HG03175 (cell line): ENCODE results near the gene SF3B6.

ENCODE experiments used
- ATAC-seq: cut with Tn5 transposase; IDR thresholded peaks from one replicate; pipeline ENCODE4 v1.9.1; 2021; ENCODE audit warnings: mild to moderate bottlenecking, moderate library complexity; ENCODE audit not compliant: unreplicated experiment

The SF3B6 gene

DNA sequence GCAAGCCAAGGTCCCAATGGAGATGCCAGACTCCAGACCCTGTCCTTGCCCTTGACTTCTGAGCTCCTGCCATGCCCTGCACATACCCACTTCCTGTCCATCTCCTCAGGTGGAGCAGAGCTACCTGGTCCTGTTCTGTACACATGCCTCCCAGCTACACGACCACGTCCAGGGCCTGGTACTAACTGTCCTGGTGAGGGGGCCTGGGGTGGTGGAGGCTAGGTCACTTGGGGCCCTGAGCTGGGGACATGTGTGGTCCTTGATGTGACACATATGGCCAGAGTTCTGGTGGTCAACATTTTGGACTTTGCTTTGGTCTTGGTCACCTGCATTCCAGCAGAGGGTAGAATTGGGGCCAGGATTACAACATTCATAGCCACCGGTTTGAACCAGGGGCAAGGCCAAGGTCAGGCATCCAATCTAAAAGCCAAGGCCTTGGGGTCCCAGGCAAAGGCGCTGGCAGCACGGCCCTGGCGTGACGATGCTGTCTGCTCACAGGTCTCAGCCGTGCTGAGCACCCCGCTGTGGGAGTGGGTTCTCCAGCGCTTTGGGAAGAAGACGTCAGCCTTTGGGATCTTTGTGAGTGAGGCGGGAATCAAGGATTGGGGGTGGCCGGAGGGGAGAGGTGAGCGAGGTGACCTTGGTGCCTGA, 53.7 kb downstream of the SF3B6 start:
- no peak for ATAC-seq

DNA sequence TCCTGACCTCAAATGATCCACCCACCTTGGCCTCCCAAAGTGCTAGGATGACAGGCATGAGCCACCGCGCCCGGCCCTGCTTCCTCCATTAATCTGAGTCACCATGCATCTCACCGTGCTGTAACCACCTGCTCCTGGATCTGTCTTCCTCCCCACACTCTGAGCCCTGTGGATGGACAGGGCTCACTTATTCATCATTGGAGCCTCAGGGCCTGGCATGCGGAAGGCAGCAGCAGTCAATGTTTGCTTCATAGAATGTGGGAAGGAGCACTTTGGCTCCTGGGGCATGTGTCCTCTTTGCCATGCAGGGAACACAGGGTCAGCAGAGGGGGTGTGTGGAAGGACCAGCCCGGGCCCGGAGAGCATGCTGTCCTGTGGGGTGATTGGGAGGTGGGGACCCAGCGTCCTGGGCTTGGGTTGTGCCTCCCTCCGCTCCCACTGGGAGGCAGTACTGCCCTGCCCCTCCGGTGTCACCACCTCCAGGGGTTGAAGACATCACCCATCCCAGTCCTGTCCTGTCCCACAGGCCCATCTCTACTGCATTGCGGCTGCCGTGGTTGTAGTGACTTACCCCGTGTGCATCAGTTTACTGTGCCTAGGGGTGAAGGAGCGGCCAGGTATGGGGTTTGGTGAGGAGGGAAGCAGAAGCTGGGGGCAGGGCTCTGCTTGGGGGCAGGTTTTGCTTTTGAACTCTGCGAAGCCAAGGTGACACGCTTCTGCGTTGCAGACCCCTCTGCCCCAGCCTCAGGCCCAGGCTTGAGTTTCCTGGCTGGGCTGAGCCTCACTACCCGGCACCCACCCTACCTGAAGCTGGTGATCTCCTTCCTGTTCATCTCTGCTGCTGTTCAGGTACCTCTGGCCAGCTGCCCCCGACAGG, 54.8 kb downstream of the SF3B6 start:
- ATAC-seq = no peak

DNA sequence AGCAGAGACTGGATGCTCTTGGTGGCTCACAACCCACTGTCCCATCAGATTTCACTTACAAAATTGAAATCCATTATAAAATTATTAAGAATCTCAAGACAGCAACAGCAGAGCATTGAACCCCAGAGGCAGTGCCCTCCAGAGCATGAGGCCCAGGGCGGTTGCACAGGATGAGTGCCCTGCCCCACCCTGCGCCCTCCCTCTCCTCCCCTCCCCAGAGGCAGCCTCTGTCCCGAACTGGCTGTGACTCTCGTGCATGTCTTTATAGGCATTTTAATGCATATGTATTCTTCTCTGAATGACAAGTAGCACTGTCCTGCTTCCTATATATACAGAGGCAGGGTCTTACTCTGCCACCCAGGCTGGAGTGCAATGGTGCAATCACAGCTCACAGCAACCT, 55.9 kb downstream of the SF3B6 start:
- ATAC-seq = no peak

DNA sequence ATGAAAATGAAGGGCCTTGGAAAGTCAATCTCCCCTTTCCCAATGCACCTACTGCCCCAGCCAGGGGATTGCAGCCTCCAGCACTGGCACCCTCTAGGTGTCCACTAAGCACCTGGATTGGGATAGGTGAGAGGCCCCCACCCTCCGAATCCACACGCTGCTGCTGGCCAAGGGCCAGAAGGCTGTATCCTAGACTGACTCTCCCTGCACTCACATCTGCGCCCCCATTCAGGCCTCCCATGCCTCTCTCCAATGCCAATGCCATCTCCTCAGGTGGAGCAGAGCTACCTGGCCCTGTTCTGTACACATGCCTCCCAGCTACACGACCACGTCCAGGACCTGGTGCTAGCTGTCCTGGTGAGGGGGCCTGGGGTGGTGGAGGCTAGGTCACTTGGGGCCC, 56.4 kb downstream of the SF3B6 start:
- no peak for ATAC-seq

DNA sequence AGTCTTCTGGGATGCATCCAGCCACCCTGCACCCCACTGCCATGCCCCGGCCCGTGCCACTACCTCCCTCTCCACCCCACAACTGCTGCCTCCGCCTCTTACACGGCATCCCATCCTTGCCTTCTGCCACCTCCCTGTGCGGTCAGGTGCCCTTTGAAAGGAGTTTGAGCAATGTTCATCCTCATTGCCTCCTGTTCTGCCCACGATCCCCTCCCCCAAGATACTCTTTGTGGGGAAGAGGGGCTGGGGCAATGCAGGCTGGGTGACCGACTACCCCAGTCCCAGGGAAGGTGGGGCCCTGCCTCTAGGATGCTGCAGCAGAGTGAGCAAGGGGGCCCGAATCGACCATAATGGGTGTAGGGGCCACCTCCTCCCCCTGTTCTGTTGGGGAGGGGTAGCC, 57.9 kb downstream of the SF3B6 start:
- no peak for ATAC-seq

DNA sequence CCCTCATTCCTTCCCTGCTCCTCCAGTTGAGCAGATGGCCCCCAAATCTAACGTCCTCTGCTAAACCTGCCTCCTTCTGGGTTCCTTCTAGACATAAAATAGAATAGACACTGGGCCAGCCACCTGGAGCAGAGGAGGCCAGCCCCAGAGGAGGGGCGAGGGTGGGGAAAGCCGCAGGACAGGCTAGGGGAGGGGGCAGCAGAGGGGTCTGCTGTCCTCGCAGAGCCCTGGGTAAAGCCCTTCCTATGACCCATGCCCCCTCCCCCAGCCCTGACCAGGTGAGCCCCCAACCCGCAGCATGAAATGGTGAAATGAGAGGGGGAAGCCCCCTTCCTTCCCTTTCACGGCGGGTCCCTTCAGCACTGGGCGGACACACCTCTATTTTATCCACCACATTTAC, 58.4 kb downstream of the SF3B6 start:
- ATAC-seq = no peak
